GM18517 (cell line): ENCODE data around the gene NSMCE1.

ENCODE experiments used
- ATAC-seq: cut with Tn5 transposase; IDR thresholded peaks from one replicate; pipeline ENCODE4 v1.9.1; 2021; ENCODE audit warnings: mild to moderate bottlenecking, moderate library complexity; ENCODE audit not compliant: unreplicated experiment

Gene NSMCE1

DNA sequence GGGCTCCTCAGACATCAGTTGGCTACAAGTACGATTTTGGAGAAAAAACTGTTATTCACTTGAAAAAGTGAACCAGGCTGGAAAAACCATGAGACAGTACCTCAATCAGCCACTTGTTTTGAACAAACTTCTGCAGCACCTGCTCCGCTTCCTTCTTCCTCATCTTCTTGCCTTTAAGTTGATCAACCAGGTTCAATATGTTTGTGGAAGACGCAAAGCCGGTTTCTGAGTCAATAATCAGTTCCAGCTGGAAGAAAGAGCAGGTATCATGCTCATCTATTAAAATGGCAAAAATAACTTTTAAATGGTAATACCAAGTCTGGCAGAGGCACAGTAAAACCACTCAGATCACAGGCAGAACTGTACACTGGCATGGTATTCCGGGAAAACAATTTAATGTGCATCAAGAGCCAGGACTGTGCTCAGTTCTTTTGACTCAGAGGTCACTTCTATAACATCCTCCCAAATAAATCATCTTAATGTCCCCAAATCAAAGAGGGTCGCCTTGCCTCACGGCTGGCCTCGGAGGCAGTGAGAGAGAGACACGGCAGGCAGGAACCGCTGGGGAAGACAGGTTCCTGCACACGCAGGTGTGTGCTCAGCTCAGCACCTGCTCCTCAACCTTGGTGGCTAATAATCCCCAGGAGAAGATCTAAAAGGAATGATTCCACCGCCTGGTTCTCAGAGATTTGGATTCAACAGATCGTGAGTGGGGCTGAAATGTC, 35.5 kb downstream of the NSMCE1 start:
- no peak for ATAC-seq

DNA sequence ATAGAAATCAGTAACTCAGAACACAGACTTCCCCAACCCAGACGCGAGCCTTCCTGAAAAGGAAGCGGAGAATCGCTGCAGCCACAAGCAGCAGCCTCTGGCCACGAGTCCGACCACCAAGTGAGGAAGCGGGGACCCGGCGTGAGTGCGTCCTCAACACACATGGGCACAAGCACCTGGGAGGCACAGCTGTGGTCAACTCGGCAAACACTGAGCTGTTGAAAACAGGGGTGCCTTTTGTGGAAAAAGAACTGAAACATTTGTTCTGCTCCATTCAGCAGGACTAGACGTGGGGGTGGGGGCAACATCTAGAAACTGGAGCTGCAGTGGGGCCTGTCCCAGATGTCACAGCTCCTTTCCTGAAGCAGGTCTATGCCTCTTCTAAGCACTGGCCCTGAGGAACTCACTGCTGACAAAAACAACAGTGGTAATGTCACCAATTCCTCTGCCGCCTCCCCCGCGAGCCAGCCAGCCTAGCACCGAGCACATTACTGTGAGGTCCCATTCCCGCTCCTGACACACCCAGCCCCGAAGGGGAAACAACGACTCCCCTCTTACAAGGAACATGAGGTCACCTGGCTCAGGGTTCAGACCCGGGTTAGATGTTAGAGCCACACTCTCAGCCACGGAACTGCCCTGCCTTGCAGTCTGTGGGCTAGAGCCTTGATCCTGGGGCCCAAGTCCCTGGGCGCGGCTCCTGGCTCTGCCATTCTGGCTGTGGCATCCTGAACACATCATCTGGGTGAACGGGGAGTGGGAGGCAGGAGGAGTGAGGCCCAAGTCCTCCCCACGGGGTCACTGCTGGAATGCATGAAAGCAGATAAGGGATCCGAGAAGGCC, 36.3 kb downstream of the NSMCE1 start:
- peak; percentile 57 for ATAC-seq

DNA sequence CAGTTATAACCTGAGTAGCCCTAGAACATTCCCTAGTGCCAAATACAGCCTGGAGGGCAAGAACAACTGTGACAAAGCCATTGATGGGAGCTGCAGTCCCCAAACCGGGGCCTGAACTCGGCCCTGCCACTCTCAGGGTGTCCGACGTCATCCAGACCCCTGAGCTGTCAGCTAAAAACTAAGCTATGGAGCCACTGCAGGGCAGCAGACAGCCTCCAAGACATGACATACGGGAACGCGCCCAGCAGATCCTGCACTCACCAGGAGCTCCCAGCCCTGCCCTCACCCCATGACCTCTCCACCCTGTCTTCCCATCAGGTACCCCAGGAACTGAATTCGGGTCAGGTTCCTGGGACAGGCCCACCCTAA, 36.9 kb downstream of the NSMCE1 start:
- ATAC-seq: no peak

DNA sequence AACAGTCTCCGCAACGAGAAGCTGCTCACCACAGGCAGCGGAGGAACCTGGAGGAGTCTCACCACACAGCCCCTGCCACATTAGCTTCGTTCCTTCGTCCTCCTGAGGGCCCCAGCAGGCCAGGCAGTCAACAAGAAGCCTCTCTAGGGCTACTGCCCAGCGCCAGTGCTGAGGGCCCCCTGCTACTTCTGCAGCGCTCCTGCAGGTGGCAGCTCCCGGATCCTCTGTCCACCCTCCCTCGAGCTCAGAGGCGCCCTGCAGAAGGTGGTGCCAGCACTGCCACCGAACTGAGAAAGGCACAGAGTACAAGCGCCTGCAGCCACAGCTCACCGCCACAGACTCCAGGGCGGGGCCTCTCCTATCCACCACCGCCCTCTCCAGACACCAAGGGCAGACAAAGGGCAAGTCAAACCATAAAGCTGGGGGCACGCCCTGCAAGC, 38.0 kb downstream of the NSMCE1 start:
- ATAC-seq: no peak

DNA sequence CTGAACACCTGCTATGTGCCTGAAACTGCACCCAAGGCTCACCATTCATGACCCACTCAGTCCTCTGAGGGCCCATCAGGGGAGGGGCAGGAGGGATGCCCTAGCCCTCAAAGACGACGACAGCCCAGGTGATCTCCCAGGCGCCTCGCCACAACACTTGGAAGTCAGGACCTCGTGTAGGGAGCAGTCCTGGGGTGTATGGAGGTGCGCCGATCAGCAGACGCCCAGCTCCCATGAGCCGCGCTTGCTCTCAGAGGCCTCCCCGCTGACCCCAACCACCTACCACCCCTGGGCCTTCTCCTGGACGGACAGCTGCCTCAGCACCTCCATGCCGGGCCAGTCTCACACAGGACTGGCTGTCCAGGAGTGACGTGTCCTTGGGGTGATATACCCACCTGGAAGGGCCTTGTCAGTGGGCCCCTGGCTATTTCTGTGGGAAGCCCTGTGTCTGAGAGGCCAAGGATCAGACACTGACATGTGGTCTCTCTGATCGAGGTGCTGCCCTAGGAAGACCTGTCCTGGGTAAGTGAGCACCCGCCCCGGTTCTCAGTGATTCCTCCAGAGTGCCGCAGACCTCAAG, 38.6 kb downstream of the NSMCE1 start:
- ATAC-seq: no peak

DNA sequence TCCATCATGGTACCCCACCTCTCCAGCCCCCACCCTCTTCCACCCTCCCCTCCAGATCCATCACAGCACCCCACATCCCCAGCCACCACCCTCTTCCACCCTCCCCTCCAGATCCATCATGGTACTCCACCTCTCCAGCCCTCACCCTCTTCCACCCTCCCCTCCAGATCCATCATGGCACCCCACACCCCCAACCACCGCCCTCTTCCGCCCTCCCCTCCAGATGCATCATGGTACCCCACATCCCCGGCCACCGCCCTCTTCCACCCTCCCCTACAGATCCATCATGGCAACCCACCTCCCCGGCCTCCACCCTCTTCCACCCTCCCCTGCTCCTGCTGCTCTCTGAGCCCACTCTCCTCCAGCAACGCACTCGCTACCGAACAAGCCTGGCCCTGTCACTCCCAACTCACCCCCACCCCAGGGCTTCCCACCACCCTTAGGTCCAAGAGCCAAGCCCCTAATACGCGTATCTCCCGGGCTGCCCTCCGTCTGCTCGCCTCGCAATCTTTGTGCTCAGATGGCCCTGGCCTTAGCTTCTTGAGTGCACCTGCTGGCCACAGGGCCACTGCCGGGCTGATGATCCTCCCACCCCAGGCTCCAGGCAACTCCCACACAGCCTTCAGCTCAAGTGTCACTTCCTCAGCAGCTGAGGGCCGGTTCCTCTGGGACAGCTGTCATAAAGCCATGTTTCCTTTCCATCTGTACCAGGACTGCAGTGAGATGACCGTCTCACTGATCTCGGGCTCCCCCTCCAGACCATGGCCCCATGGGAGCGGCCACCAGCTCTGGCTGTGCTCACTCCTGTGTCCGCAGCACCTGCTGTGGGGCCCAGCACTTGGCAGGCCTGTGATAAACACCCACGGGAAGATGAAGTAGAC, 39.7 kb downstream of the NSMCE1 start:
- no peak for ATAC-seq

DNA sequence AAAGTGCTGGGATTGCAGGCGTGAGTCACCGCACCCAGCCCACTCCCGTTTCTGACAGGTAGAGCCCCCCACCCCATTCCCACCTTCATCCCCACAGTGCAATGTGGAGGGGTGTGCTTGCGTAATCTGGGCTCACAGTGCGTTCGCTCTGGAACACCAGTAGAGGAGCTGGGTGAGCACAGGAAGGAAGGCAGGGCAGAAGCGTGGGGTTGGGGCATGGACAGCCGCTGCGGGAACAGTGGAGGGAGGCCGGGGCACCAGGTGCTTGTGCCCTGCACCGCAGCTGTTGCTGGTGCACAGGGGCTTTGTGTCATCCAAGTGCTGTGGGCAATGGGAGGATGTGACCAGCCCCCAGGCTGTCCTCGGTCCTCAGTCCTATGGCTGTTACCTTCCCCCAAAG, 40.5 kb downstream of the NSMCE1 start:
- ATAC-seq: no peak

DNA sequence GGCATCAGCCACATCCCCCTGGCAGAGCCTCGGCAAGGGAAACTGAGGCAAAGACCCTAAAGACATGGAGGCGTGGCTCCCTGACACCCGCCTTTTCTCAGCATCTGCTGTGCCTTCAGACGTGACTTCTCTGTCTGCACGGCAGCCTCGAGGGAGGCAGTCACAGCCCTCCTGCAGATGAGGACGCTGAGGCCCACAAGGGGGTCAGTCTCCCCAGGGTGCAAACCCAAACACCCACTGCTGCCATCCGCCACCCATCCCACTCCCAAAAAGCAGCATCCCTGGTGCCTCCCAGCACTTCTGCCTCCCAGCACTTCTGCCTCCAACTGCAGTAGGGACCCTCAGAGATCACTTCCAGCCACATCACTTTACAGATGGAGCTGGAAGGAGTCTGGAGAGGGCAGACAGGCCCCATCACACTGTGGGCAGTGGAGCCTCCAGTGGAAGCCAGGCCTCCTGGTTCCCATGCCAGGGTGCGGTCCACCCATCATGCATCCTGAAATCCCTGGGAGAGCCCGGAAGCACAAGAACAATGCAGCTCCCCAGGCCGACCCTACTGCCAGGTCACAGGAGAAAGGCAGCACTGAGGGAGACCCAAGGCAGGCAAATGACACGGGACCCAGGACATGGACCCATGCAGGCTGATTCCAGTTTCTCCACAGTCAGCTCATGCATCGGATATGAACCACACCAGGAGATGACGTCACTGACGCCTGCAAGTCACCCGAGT, 41.4 kb downstream of the NSMCE1 start:
- ATAC-seq: no peak

DNA sequence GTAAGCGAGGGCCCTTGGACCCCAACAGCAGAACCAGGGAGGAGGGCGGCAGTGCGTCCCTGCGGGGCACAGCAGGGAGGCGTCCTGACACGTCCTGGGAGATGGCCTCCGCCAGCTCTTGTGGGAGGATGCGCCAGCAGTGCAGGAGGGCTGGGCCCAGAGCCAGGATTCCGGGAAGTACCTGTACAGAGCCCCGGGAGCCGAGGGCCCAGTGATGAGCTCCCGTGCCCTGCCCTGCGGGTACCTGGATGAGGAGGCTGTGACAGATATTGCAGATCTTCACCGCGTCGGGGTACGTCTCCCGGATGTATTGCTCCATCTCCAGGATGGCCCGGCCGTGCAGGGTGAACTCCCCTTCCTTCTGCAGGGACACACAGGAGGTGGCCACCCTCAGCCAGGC, 42.1 kb downstream of the NSMCE1 start:
- no peak for ATAC-seq

DNA sequence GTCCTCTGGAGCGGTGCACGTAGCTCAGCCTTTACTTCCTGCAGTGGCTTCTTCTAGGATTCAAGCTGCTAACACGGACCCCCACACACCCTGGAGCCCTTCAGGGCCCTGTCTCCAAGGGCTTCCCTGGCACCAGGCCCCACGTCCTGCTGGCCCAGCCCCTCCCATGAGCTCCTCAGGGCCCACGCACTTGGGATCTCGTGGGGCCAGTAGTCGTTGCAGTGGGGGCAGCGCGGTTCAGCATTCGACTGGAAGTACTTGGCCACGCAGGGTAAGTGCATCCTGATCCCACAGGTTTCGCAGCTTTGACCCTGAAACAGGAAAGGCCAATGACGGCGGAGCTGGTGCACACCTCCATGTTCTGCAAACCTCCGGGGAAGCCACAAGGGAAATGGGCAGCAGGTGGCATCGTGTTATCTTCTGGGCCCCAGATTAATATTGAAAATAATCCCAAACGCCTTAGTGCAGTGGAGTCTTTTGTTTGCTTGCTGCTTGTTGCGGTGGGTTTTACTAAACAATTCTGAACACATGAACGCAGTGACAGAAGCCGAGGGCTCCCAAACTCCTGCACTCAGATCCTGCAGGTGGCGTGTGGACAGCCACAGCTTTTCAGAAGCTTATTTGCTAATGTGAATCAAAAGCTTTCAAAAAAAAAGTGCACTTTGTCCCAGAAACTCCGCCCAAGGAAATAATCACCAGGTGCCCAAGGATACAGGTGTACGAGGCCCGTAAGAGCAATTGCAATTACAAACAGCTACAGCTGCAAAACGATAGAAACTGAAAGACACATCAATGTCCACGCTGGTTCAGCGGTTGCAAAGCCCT, 42.8 kb downstream of the NSMCE1 start:
- no peak for ATAC-seq

DNA sequence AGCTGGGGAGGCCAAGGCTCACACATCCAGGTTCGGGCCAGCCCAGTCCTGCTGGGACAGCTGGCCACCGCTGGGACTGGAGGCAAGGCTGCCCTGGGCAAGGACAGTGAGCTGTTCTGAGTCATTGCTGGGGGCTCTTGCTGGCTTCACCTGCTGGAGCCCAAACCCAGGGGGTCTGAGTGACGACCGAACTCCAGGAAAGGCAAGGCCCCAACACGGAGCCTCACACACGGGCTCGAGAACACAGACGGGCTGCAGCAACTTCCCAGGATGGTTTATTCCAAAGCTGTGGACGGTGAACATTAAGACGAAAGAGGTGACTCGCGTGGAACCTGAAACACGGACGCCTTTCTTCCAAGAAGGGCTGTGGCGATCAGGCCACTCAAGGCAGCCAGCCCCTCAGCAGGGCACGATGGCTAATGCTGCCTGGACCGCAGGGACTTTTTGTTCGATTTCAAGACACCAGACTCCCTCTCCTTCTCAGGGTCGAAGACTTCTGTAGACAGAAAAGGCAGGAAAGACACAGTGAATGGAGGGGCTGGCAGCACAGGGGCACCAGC, 43.8 kb downstream of the NSMCE1 start:
- ATAC-seq: no peak

DNA sequence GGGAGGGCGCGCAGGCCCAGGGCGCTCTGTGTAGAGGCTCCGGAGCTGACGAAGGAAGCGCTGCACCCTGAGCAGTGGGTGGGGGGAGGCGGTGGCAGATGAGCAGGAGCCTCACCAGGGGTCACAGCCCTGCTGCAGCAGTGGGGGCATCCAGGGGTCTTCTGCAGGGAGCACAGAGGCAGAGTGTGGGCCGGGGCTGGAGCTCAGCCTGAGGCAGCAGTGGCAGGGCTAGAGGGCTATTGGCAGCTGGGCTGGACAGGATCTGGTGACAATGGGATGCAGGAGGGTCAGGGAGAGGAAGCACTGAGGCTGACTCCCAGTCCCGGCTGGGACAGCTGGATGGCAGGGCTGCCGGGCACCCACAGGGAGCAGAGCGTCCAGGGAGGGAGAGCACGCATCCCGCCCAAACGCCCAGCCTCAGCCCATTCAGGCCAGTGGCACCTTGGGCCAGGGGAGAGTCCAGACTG, 44.3 kb downstream of the NSMCE1 start:
- ATAC-seq: no peak

DNA sequence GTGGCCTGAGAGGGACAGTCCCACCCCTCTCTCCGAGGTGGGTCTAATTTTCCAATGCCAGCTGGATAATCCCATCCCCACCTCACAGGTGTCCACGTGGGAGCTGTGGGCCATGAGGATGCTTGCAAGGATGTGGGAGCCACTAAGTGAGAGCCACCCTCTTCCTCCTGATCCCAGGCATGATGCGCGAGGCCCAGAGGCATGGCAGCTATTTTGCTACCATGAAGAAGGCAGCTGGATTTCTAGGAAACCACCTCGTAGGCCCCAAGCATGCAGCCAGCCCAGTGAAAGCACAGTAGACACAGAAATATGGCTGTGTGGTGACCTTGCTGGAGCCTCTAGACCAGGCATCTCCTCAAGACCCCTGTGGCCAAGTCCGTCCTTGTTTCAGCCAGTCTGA, 44.9 kb downstream of the NSMCE1 start:
- ATAC-seq: no peak

DNA sequence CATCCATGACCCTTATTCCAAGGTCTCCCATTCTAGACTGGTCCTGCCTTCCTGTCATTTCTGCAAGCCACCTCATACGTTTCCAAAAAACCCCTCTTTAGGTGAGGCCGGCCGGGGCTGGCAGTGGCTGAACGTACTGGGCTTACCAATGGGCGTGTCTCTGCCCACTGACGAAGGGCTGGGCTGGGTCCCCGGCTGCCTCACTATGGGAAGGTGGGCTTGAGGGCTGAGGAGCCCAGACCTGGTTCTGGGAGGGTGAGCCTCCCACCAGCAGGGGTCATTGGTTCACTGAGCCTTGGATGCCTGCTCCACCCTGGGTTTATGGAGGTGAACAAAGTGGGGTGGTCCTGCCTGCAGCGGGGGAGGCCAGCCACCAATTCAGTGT, 45.4 kb downstream of the NSMCE1 start:
- no peak for ATAC-seq

DNA sequence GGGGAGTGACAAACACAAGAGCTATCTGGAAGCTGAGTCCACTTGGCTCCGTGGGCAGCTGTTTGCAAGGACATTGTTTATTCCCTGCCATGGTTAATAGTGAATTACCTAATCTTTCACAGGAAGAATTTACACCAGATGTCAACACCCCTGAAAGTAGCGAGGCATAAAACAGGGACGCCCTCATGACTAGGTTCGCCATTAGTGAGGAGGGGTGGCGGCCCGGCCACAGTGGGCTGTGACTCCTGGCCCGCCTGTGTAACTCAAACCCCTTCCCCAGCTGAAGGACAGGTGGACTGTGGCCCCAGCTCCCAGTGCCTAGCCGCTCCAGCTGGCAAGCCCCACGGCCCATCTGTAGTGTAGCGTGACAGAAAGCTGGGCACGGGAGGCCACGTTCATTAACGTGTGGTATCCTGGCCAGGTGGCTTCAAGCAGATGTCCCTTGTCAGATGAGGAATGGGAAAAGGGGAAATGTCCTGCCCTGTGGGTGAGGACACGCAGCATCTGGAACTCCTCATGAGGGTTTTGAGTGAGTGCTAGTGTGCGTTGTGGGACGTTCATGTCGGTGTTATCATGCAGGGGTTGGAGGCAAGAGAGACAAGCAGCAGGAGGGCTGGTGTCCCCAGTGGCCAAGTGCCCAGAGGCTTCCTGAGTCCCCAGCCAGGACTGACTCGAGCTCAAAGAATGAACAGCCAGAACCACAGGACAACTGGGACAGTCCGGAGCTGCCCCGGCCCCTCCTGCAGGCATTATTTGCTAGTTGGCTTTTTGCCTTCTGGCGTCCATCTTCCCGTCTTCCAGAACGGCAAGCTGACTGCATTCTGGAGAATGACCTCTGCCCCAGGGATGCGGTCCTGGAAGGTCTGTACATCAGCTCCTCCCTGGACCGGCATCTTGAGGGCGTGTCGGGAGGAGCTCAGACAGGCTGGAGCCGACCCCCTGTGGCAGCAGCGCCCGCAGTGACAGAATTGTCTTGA, 46.0 kb downstream of the NSMCE1 start:
- no peak for ATAC-seq

DNA sequence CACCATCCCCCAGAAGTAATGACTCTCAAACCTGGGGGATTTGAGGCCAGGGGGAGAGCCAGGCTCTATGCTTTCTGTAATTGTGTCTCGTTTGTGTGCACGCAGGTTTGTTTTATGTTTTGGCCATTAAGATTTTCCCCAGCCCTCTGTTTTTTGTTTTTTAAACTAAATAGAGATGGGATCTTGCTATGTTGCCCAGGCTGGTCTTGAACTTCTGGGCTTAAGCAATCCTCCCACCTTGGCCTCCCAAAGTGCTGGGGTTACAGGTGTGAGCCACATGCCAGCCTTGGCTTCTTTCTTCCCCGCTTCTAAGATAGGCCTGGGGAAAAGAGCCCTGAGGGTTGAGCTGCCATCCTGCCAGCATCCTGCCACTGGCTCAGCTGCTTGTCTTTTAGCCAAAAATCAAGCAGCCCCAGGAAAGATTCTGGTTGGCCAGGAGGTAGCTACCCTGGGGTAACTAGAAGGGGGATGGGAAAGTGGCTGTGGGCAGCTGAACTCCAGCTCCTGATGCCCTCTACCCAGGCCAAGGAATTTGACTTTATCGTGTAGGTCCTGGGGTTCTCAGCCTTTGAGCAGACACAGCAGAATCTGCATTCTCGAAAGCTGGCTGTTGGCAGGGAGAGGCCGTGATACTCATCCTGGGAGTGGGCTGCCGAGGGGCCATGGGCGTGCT, 46.9 kb downstream of the NSMCE1 start:
- ATAC-seq: no peak

DNA sequence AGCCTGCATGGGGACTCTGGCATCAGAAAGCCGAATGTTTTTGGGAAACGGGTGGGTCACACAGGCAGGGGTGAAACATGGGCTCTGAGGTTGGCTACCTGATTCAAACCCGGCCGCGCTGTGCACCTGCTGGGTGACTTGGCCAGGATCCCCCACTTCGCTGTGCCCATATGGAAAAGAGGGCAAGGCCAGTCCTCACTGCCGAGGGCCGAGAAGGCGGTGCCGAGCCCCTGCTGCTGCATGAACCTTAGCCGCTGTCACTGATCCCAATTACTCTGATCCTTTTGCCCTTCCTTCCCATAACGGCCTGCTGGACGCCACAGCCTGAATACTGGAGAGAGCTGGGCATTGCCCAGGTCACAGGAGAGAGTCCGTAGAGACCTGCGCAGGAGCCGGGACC, 47.6 kb downstream of the NSMCE1 start:
- ATAC-seq: no peak
